K562 (cell line): ENCODE data around the gene NEMP1. TPM values are rescaled to one million over a fixed set of nuclear protein-coding genes. Genes with fewer than 3 reads are reported as not detected.

Experiments used
- CBFA2T3 ChIP-seq: fragments of 450-650 bp; IDR thresholded peaks from 2 replicates; pipeline ENCODE4 v1.6.1; 2017
- EGR1 ChIP-seq: fragments of 450-650 bp; conservative IDR thresholded peaks from 2 replicates; pipeline ENCODE4 v1.6.1; 2017; ENCODE audit warnings: mild to moderate bottlenecking
- GTF2A2 ChIP-seq: IDR thresholded peaks from 2 replicates; pipeline ENCODE4 v1.6.1; 2016; ENCODE audit warnings: mild to moderate bottlenecking, missing genetic modification characterization, missing compliant biosample characterization
- GTF2E2 ChIP-seq: fragments of 200-800 bp; sonication (Bioruptor generic); IDR thresholded peaks from 2 replicates; pipeline ENCODE4 v1.6.1; 2016; ENCODE audit warnings: missing genetic modification characterization, missing compliant biosample characterization
- HCFC1 ChIP-seq: IDR thresholded peaks from 2 replicates; pipeline ENCODE4 v1.6.1; 2012; ENCODE audit warnings: low read depth, low read length, improper control_type of control experiment
- NBN ChIP-seq: fragments of 450-650 bp; IDR thresholded peaks from 2 replicates; pipeline ENCODE4 v1.6.1; 2016; ENCODE audit warnings: low read depth, mild to moderate bottlenecking
- NR0B1 ChIP-seq: fragments of 450-650 bp; IDR thresholded peaks from one replicate; pipeline ENCODE4 v1.6.1; 2018; ENCODE audit warnings: mild to moderate bottlenecking, moderate library complexity; ENCODE audit not compliant: partially characterized antibody
- POLR2A ChIP-seq: fragments of 450-650 bp; conservative IDR thresholded peaks from 2 replicates; pipeline ENCODE4 v1.6.1; 2016
- RBFOX2 ChIP-seq: fragments of 200-400 bp; formaldehyde crosslinking; IDR thresholded peaks from 2 replicates; pipeline ENCODE4 v1.6.1; 2017; ENCODE audit warnings: low read depth, mild to moderate bottlenecking, low read length, moderate library complexity
- SUPT5H ChIP-seq: fragments of 450-650 bp; IDR thresholded peaks from 2 replicates; pipeline ENCODE4 v1.6.1; 2016
- TARDBP ChIP-seq: fragments of 450-650 bp; IDR thresholded peaks from 2 replicates; pipeline ENCODE4 v1.6.1; 2016
- XRCC5 ChIP-seq: fragments of 200-400 bp; formaldehyde crosslinking; IDR thresholded peaks from 2 replicates; pipeline ENCODE4 v1.6.1; 2017; ENCODE audit warnings: low read depth, mild to moderate bottlenecking, low read length
- ZKSCAN3 ChIP-seq: fragments of 250-450 bp; sonication (Bioruptor Pico); IDR thresholded peaks from 2 replicates; pipeline ENCODE4 v1.4.0; 2020
- polyA plus RNA-seq, 8 experiments: library from polyadenylated mRNA; depleted of rRNA in 4 of 8; stranded (reverse) in 5 of 8; unstranded in 3 of 8; fragments of >200 nt; fragmentation: Nextera tagmentation in 2 of 8; fragmentation: Illumina TruSeq in 1 of 8; extraction: Ambion mirVana in 2 of 8; extraction: Trizol in 1 of 8; gene quantifications; 2 replicates each; pipeline versions ENCODE4 v1.2.1 to v1.2.3, GENCODE V29; 2011 to 2014; ENCODE audit warnings: inconsistent platforms in 1 of 8, missing spikeins in 1 of 8
- total RNA-seq, 7 experiments: library from RNA; depleted of rRNA in 6 of 7; stranded (reverse); fragments of >200 nt in 6 of 7; fragmentation: Illumina TruSeq in 2 of 7; extraction: Trizol in 2 of 7; gene quantifications; 2 replicates each; pipeline versions ENCODE4 v1.2.1 to v1.2.3, GENCODE V29; 2011 to 2021; ENCODE audit warnings: low replicate concordance in 1 of 7
- TF ChIP-seq, protein P1 (sequence below), 3 experiments: fragments of 200-800 bp in 1 of 3; sonication (Bioruptor generic) in 1 of 3; sonication (generic) in 1 of 3; formaldehyde crosslinking in 1 of 3; IDR thresholded peaks; 2 replicates each; pipeline versions ENCODE4 v1.6.1 to v1.8.0; 2016 to 2022; ENCODE audit warnings: mild to moderate bottlenecking in 2 of 3, missing compliant biosample characterization in 2 of 3, missing genetic modification characterization in 2 of 3, missing genetic modification reagents in 1 of 3
- TF ChIP-seq, protein P2 (sequence below): fragments of 450-650 bp; formaldehyde crosslinking; IDR thresholded peaks from 2 replicates; pipeline ENCODE4 v1.4.0; 2022; ENCODE audit warnings: missing genetic modification characterization
- TF ChIP-seq, protein P3 (sequence below): fragments of 450-650 bp; formaldehyde crosslinking; IDR thresholded peaks from 2 replicates; pipeline ENCODE4 v1.4.0; 2022; ENCODE audit warnings: missing genetic modification characterization

NEMP1 gene
- total and polyA plus RNA-seq, 9 of the 15 experiments (the other 6 are each of a cell fraction or from before 2014, with no cell fraction given): 9.5 to 82.2 (median 41.2) TPM

GRCh38 chr12:57094208-57095160 lies 15.9 kb upstream of the NEMP1 start (continued):
- TF ChIP-seq, protein P1, sequence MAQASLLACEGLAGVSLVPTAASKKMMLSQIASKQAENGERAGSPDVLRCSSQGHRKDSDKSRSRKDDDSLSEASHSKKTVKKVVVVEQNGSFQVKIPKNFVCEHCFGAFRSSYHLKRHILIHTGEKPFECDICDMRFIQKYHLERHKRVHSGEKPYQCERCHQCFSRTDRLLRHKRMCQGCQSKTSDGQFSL (CRISPR knock-in tag; IDR thresholded peaks at IDR 0.05): peak; percentile 30; the same call in 1 of the 2 replicates
- TF ChIP-seq, protein P1 (tag; IDR thresholded peaks at IDR 0.05): no peak
- TF ChIP-seq CBFA2T3 (no peak), EGR1 (peak; percentile 52; the same call in 1 of the 2 replicates), GTF2E2 (tag) (no peak), GTF2A2 (tag) (no peak), NBN (no peak), ZKSCAN3 (CRISPR knock-in tag) (no peak), XRCC5 (no peak), SUPT5H (0 out of 2 replicates have a peak, but pooled peaks have one; percentile 27), NR0B1 (no peak), RBFOX2 (peak; percentile 55), HCFC1 (no peak), POLR2A (0 out of 2 replicates have a peak, but pooled peaks have one; percentile 29), TARDBP (no peak)
- TF ChIP-seq, protein P2, sequence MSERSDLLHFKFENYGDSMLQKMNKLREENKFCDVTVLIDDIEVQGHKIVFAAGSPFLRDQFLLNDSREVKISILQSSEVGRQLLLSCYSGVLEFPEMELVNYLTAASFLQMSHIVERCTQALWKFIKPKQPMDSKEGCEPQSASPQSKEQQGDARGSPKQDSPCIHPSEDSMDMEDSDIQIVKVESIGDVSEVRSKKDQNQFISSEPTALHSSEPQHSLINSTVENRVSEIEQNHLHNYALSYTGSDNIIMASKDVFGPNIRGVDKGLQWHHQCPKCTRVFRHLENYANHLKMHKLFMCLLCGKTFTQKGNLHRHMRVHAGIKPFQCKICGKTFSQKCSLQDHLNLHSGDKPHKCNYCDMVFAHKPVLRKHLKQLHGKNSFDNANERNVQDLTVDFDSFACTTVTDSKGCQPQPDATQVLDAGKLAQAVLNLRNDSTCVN (CRISPR knock-in tag): no peak
- TF ChIP-seq, protein P3, sequence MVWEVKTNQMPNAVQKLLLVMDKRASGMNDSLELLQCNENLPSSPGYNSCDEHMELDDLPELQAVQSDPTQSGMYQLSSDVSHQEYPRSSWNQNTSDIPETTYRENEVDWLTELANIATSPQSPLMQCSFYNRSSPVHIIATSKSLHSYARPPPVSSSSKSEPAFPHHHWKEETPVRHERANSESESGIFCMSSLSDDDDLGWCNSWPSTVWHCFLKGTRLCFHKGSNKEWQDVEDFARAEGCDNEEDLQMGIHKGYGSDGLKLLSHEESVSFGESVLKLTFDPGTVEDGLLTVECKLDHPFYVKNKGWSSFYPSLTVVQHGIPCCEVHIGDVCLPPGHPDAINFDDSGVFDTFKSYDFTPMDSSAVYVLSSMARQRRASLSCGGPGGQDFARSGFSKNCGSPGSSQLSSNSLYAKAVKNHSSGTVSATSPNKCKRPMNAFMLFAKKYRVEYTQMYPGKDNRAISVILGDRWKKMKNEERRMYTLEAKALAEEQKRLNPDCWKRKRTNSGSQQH: peak; percentile 35; the same call in 1 of the 2 replicates
